GM19099 (cell line): Measurements from ENCODE around the gene KNSTRN.

Experiments used
- POLR2A ChIP-seq: IDR thresholded peaks from 3 replicates; pipeline ENCODE4 v1.6.1; 2011; ENCODE audit warnings: low read depth; ENCODE audit not compliant: insufficient read length; ENCODE audit errors: extremely low read depth

Gene KNSTRN

DNA sequence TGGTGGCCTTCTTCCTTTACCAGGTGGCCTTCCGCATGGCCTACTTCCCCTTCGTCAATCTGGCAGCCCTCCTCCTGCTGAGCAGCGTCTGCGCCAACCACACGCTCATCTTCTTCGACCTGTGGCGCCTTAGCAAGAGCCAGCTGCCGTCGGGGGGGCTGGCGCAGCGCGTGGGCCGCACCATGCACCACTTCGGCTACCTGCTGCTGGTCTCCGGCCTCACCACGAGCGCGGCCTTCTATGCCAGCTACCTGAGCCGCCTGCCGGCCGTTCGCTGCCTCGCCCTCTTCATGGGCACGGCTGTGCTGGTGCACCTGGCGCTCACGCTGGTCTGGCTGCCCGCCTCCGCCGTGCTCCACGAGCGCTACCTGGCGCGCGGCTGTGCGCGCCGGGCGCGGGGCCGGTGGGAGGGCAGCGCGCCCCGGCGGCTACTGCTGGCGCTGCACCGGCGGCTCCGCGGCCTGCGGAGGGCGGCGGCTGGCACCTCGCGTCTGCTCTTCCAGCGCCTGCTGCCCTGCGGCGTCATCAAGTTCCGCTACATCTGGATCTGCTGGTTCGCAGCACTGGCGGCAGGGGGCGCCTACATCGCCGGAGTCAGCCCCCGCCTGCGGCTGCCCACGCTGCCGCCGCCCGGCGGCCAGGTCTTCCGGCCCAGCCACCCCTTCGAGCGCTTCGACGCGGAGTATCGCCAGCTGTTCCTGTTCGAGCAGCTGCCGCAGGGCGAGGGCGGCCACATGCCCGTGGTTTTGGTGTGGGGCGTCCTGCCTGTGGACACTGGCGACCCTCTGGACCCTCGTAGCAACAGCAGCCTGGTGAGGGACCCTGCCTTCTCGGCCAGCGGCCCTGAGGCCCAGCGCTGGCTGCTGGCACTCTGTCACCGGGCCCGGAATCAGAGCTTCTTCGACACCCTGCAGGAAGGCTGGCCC lies 14.6 kb upstream of the KNSTRN start:
- no peak for TF ChIP-seq POLR2A

DNA sequence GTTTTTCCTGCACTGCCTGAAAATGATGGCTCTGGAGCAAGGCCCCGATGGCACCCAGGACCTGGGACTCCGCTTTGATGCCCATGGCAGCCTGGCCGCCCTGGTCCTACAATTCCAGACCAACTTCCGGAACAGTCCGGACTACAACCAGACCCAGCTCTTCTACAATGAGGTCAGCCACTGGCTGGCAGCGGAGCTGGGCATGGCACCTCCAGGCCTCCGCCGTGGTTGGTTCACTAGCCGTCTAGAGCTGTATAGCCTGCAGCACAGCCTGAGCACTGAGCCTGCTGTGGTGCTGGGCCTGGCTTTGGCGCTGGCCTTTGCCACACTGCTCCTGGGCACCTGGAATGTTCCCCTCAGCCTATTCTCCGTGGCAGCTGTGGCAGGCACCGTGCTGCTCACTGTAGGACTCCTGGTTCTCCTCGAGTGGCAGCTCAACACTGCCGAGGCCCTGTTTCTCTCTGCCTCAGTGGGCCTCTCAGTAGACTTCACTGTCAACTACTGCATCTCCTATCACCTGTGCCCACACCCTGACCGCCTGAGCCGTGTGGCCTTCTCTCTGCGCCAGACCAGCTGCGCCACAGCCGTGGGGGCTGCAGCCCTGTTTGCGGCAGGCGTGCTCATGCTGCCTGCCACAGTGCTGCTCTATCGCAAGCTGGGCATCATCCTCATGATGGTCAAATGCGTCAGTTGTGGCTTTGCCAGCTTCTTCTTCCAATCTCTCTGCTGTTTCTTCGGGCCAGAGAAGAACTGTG lies 13.6 kb upstream of the KNSTRN start:
- no peak for TF ChIP-seq POLR2A

DNA sequence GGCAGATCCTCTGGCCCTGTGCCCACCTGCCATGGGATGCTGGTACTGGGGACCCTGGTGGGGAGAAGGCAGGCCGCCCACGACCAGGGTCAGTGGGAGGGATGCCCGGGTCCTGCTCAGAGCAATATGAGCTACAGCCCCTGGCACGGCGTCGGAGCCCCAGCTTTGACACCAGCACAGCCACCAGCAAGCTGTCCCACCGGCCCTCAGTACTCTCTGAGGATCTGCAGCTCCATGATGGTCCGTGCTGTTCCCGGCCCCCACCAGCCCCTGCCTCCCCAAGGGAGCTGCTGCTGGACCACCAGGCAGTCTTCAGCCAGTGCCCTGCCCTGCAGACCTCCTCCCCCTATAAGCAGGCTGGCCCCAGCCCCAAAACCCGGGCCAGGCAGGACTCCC lies 13.0 kb upstream of the KNSTRN start:
- no peak for TF ChIP-seq POLR2A

DNA sequence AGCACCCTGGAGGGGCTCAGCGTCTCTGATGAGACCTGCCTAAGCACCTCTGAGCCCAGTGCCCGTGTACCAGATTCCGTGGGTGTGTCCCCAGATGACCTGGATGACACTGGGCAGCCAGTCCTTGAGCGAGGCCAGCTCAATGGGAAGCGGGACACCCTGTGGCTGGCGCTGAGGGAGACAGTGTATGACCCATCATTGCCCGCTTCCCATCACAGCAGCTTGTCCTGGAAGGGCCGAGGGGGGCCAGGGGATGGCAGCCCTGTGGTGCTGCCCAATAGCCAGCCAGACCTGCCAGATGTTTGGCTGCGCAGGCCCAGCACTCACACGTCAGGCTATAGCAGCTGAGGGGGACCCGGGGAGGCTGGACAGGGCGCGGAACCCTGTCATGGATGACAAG lies 12.6 kb upstream of the KNSTRN start:
- no peak for TF ChIP-seq POLR2A

DNA sequence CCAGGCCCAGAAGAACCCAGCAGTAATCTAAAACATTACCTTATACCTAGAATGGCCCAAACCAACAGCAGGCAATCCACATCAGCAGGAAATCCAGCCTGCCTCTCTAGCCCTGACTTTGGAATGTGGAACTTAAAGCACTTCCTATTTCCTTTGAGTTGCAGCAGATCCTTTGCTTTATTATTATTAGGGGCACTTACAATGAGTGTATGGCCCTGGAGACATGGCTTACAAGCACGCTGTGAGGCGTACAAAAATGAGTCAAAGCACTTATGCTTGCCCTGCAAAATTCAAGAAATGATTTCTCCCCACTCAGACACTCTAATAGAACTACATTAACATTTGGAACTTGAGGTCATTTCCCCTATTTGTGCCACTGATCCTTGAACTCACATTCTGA lies 9.5 kb upstream of the KNSTRN start:
- TF ChIP-seq POLR2A, result no peak

DNA sequence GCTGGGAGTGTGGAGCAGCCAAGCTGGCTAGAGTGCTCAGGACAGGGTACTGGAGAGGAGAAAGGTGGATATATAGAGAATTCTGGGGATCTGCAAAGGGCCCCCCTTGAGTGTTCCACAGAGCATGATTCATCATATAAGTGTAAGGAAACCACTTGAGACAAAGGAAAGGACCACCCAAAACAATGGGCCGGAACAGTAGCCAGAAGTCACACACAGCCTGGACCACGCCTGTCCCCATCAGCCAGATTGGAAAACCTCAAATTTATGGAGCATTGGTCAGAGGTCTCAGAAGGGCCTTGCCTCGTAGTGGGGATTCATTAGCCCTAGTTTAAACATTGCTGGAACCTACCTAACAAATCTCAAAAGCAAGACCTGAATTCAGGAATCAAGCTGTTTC lies 4.9 kb upstream of the KNSTRN start:
- no peak for TF ChIP-seq POLR2A

DNA sequence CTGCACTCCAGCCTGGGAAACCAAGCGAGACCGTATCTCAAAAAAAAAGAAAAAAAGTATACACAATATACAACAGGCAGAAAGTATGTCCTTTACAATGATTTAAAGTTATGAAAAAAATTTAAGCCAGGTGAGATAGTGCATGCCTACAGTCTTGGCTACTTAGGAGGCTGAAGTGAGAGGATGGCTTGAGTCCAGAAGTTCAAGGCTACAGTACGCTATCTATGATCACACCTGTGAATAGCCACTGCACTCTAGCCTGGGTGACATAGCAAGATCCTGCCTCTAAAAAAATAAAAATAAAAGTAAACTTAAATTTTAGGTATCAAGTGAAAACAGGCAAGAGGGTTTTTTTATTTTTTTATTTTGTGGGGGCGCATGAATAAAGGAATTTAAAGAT lies 3.1 kb upstream of the KNSTRN start:
- TF ChIP-seq POLR2A, result no peak

DNA sequence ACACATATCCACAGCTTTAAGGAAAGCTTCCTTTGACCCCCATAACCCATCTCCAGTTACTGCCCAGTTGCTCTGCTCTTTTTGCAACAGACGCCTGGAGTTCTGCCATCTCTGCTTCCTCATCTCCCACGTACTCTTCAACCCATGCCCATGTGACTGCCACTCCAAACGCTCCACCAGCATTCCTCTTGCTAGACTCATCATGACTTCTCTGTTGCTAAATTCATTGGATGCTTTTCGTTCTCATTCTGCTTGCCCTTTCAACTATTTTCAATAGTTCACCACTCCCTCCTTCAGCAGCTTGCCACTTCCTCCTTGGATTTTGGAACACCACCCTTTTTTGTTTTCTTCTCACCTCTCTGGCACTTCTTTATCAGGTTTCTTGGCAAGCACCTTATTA lies 2.7 kb upstream of the KNSTRN start:
- no peak for TF ChIP-seq POLR2A

DNA sequence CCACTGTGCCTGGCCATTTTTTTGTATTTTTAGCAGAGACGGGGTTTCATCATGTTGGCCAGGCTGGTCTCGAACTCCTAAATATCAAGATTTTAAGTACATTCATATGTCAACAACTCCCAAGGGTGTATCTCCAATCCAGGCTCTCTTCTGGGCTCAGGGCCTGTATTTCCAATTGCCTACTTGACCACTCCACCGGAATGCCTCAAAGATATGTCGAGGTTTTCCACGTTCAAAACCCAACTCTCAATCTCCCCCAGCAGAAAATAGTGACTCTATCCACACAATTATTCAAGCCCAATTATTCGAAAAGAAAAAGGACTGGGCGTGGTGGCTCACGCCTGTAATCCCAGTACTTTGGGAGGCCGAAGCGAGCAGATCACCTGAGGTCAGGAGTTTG lies 1.9 kb upstream of the KNSTRN start:
- TF ChIP-seq POLR2A, result no peak

DNA sequence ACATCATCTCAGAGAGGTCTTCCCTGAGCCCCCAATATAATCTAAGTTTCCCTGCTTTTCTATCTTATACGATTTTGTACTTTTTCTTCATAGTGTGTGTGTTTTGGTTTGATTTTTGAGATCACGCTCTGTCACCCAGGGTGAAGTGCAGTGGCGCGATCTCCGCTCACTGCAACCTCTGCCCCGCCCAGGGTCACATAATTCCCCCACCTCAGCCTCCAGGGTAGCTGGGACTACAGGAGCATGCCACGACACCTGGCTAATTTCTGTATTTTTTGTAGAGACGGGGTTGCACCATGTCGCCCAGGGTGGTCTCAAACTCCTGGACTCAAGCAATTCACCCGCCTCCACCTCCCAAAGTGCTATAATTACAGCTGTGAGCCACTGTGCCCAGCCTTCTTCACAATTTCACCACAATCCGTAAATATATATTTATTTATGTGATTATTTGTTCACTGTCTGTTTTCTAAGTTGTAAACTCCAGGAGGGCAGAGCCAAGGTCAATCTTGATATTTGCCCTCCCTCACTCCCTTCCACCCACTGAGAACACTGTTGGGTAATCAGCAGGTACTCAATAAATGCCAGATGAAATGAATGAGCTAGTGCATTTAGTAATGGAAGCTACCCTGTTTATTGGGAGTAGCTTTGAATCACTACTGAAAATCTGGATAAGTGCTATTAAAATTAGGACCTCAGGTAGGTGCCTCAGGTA lies 547 bp upstream of the KNSTRN start:
- no peak for TF ChIP-seq POLR2A

DNA sequence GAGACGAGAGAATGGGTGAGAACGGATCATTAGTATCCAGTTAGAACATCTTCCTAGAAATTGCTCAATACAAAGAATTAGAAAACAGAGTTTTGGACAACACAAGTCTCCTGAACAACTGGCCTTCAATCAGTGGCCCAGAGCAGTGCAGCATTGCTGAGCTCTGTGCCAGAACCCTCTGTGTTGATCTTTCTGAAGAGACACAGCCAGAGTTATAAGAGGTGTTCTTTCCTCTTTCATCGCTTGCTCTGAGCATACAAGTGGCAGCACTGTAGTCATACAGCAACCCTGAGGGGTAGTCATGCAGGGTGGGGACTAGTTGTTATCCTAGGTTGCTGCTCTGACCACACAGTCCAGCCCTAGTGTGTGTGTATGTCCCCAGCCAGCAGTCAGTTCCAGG lies 4.0 kb downstream of the KNSTRN start:
- TF ChIP-seq POLR2A, result no peak

DNA sequence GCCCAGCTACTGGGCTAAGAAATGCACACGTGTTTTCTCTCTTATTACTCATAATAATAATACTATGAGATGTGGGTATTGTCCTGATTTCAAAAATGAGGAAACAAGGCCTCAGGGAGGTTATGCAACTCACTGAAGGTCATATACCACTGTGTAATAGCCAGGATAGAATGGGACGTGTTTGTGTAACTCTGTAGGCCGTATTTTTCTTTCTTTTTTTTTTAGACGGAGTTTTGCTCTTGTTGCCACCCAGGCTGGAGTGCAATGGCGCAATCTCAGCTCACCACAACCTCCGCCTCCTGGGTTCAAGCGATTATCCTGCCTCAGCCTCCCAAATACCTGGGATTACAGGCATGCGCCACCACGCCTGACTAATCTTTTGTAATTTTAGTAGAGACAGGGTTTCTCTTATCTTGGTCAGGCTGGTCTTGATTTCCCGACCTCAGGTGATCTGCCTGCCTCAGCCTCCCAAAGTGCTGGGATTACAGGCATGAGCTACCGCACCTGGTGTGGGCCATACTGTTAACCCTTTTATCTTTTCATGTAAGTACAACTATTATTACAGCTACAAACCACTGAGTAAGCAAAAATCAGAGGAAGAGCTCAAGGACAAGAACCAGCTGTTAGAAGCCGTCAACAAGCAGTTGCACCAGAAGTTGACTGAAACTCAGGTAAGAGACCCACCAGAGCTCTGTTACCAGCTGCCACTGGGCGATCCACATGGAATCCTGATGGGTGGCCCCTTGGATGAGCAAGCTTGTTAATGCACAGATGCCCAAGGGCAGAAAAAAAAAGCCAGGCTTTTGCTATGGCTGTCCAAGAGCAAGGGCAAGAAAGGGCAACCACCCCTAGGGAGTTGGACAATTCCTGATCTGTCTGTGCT lies 6.7 kb downstream of the KNSTRN start:
- TF ChIP-seq POLR2A, result no peak

DNA sequence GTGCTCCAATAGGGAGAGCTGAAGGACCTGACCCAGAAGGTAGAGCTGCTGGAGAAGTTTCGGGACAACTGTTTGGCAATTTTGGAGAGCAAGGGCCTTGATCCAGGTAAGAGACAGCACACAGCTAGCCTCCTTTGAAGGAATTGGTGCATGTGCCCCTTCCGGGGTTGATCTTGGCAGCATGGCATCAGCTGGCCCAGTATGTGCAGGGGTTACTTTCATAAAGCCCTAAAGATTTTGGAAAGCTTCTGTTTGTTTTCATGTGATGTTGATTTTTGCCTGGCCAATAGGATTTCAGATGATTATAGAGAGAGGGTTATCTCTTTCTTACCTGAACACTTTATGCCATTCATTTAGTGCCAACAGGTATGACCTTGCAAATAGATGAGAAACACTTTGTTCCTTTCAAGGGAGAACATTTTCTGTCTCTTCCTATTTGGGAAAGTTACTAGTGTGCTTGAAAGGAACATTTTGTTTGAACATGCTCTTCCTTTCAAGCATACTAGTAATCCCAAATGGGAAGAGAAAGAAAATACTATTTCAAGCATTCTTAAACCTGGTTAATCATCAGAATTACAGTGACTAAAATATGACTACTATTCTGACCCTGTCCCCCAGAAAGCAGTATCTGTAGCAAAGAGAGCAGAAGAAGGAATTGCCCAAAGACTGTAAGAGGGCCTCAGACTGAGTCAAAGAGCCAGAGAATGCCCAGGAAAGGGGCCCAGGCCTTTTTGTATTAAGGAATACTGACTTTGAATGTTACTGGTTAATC lies 7.5 kb downstream of the KNSTRN start:
- no peak for TF ChIP-seq POLR2A
